ENCODE results near the gene BIN1.
"Not testable (repeated sequence)": the region's sequence is repeated elsewhere in the genome, so short reads cannot be mapped to it uniquely, and the experiment has no call there.

BIN1 gene

DNA sequence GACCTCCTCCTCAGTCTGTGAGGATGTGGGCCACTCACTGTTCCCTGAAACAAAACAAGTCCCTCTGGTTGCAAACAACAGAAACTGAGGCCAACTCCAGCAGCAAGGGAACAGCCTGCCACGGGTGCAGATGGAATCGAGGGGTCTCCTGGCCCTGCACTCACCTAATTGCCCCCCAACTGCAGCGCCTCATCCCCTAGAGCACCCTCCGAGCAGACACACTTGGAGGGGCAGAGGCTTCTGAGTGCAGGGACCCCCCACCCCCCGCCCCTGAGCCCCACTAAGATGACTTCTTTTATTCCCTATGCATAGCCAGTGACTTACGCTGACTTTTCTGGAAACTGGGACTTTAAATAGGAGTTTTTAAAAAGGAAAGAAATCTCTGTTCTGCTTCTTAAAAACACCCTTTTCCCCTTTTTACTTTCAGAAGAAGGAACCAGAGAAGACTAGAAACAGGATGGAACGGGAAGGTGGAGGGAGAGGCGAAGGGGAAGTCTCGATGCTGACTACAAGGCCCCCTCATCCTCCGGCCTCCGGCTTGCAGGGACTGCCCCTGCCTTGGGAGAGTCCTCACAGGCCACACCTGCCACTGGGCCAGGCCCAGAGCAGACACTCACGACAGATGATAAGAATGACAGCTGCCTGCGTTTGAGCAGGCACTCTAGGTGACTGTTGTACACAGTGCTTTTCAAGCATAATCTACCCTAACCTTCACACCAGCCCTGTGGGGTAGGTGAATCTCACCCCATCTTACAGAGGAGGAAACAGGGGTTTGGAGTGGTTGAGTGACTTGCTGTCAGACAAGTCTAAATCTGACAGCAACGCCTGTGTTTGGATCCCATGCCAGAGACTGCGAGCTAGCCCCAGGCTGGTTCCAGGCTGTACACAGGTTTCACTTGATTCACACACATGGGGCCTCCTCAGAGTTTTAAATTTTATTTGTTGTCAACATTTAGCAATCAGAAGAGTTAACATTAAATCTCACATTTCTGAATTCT lies 28.2 kb upstream of the BIN1 start:
- DNase-seq (ENCODE audit: low read depth in 2 of 3, low spot score in 1 of 3) = no peak

DNA sequence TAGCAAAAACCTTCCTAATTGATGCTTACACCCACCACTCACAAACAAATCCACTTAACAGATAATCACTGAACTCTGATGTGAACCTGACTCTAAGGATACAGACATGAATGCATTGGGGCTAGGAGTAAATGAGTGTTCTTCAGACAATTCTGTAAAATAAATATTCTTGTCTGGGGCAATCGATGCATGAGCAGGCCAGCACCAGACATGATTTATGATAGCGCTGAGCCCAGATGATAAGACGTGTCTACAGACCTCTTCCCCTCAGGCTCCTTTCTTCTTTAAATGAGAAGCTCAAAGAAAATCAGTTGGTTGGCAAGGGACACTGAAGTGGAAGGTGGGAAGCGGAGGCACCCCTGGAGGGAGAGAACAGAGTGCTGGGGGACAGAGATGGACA lies 27.3 kb upstream of the BIN1 start:
- no peak for DNase-seq (ENCODE audit: low read depth in 2 of 3, low spot score in 1 of 3)

DNA sequence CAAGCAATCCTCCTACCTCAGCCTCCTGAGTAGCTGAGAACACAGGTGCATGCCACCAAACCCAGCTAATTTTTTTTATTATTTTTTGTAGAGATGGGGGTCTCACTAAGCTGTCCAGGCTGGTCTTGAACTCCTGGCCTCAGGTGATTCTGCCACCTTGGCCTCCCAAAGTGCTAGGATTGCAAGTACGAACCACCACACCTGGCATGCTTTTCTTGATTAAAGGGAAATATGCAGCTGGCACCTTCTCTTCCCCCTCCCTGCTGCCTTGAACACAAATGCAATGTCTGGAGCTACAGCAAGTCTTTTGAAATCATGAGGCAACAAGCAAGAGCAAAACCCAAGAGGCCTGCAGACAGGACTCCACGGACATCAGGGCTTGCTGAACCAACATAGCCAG lies 26.8 kb upstream of the BIN1 start:
- DNase-seq (ENCODE audit: low read depth in 2 of 3, low spot score in 1 of 3) = no peak

GRCh38 chr2:127130421-127130820 lies 23.5 kb upstream of the BIN1 start:
- DNase-seq (ENCODE audit: low read depth in 2 of 3, low spot score in 1 of 3) = no peak

DNA sequence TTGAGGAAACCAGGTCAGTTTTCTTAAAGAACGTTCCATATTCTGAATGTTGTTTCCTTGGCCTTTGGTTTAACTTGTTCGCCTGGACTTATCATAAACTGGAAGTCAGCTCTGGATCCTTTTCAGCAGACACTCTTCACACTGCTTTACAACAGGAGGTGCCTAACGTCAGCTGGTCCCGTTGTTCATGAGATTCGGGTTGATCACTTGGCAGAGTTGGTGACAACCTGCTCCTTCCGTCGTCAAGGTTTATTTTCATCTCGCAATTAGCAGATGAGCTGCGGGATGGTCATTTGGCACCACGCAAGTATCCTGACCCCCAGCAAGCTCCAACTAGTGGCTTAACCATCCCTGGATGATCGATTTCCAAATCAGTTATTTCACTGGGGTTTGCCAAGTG lies 23.0 kb upstream of the BIN1 start:
- DNase-seq (ENCODE audit: low read depth in 2 of 3, low spot score in 1 of 3) = no peak

GRCh38 chr2:127128445-127128904 lies 21.5 kb upstream of the BIN1 start:
- DNase-seq (ENCODE audit: low read depth in 2 of 3, low spot score in 1 of 3) = no peak

- DNase-seq (ENCODE audit: low read depth in 2 of 3, low spot score in 1 of 3) = no peak
Measured at GRCh38 chr2:127125821-127126220, 18.9 kb upstream of the BIN1 start.

GRCh38 chr2:127124426-127124825 lies 17.5 kb upstream of the BIN1 start:
- DNase-seq (ENCODE audit: low read depth in 2 of 3, low spot score in 1 of 3) = no peak

- DNase-seq (ENCODE audit: low read depth in 2 of 3, low spot score in 1 of 3) = no peak
Measured at GRCh38 chr2:127122361-127123027, 15.5 kb upstream of the BIN1 start.

DNA sequence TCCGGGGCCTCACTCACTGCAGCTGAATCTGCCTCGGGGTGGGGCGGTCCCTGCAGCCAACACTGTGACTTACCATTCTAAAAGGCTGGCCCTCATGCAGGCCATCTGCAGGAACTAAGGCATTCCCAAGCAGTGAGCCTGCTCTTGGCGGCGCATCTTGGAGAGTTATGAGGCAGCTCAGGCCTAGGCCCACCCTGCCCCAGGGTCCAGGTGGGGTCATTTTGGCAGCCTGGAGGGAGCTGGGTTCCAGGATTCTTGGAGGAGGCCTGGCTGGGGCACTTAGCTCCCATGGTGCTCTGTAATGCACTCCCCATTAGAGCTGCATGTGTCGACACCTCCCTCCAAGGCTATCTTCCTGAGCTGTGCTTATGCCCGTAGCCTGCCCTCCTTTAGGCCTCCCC lies 14.8 kb upstream of the BIN1 start:
- DNase-seq (ENCODE audit: low read depth in 2 of 3, low spot score in 1 of 3) = no peak

- no peak for DNase-seq (ENCODE audit: low read depth in 2 of 3, low spot score in 1 of 3)
Measured at GRCh38 chr2:127121353-127121752, 14.4 kb upstream of the BIN1 start.

- DNase-seq (ENCODE audit: low read depth in 2 of 3, low spot score in 1 of 3) = not testable (repeated sequence)
Measured at GRCh38 chr2:127120408-127120807, 13.5 kb upstream of the BIN1 start.

GRCh38 chr2:127118467-127118866 lies 11.5 kb upstream of the BIN1 start:
- no peak for DNase-seq (ENCODE audit: low read depth in 2 of 3, low spot score in 1 of 3)

- DNase-seq (ENCODE audit: low read depth in 2 of 3, low spot score in 1 of 3) = no peak
Measured at GRCh38 chr2:127118038-127118437, 11.1 kb upstream of the BIN1 start.

DNA sequence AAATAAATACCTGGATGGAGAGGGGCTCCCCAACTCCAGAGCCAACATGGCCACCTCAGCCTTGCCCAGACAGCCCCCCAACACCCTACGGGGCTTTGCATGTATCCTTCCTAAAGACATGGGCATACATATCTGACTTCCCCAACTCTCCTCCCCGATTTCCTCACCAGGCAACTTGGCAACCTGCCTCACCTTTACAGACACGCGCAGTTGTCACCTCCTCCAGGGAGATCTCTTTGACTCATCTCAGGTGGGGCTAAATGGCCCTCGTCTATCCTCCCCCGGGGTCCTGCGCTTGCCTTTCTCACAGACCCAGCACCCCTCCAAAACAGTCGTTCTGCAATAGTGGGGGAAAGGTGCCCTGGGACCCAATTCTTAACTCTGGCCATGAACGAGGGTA lies 10.6 kb upstream of the BIN1 start:
- no peak for DNase-seq (ENCODE audit: low read depth in 2 of 3, low spot score in 1 of 3)

GRCh38 chr2:127115471-127116199 lies 8.7 kb upstream of the BIN1 start:
- DNase-seq (ENCODE audit: low read depth in 2 of 3, low spot score in 1 of 3) = no peak

DNA sequence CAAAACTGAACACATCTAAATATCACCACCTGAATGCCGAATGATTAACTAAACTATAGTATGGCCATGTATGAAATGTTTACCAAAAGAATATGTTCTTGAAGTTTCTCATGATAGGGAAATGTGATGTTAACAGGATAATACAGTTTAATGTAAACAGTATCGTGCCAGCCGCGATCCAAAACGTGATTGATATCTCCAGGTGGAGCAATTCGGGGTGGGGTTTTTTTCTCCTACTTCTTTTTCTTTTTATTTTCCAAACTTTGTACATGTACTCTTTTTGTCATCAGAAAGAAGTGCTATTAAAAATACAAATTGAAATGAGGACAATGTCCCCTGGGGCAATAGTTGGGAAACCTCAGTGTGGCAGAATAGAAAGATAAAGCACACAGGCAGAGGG lies 4.0 kb upstream of the BIN1 start:
- no peak for DNase-seq (ENCODE audit: low read depth in 2 of 3, low spot score in 1 of 3)

GRCh38 chr2:127108090-127108523 lies 1.2 kb upstream of the BIN1 start:
- no peak for DNase-seq (ENCODE audit: low read depth in 2 of 3, low spot score in 1 of 3)

GRCh38 chr2:127107622-127107999 lies 657 bp upstream of the BIN1 start:
- no peak for DNase-seq (ENCODE audit: low read depth in 2 of 3, low spot score in 1 of 3)

GRCh38 chr2:127106457-127106990 lies 430 bp downstream of the BIN1 start:
- no peak for DNase-seq (ENCODE audit: low read depth in 2 of 3, low spot score in 1 of 3)
